Neural crest cell (in vitro differentiated cells): ENCODE data around the gene TLK1. TPM values are rescaled to one million over a fixed set of nuclear protein-coding genes. Genes with fewer than 3 reads are reported as not detected.

Experiments
- DNase-seq: peaks from one replicate; pipeline ENCODE4 v3.0.0; 2021; ENCODE audit warnings: low read depth, mixed read lengths, low spot score
- H3K27ac Mint-ChIP-seq: one replicate; pipeline ENCODE4 v1.8.0; 2021; ENCODE audit warnings: mild to moderate bottlenecking, mixed read lengths; ENCODE audit not compliant: unreplicated experiment
- H3K27me3 Mint-ChIP-seq: 2 replicates; pipeline ENCODE4 v1.8.0; 2021; ENCODE audit warnings: low read depth, mild to moderate bottlenecking, mixed read lengths
- H3K36me3 Mint-ChIP-seq: 2 replicates; pipeline ENCODE4 v1.8.0; 2021; ENCODE audit warnings: low read depth, mild to moderate bottlenecking, mixed read lengths
- H3K4me1 Mint-ChIP-seq: 2 replicates; pipeline ENCODE4 v1.8.0; 2021; ENCODE audit warnings: mixed read lengths
- H3K4me3 Mint-ChIP-seq: one replicate; pipeline ENCODE4 v1.8.0; 2021; ENCODE audit warnings: mild to moderate bottlenecking, mixed read lengths
- H3K9me3 Mint-ChIP-seq: 2 replicates; pipeline ENCODE4 v1.8.0; 2021; ENCODE audit warnings: mixed read lengths
- total RNA-seq: library from RNA; stranded (reverse); gene quantifications from 2 replicates; pipeline ENCODE4 v1.2.1, GENCODE V29; 2021
- TF ChIP-seq, protein P1 (sequence below): fragments of 200-600 bp; sonication (generic); conservative IDR thresholded peaks from 2 replicates; pipeline ENCODE4 v1.5.0; 2021; ENCODE audit warnings: antibody characterized with exemption, mild to moderate bottlenecking

Gene TLK1
- total RNA-seq, 1 donor from 2014 or later = 65.5 TPM

DNA sequence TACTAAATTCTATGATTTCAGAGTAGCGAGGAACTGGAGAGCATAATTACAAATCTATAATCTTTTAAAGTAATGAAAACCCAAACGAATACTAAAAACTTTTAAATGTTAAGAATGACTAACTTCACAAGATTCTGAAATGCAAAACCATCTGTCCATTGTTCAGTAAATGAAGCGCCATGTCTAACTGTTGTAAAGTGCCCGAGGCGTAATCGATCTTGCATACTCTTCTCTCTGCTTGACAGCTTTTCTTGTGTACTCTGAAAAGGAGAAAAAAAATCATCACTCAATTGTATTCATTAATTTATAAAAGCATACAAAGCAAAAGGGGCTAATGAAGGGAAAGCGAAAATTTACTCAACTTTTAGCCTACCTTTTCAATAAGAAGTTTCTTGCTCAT, 111.0 kb downstream of the TLK1 start:
- H3K4me3 Mint-ChIP-seq = no peak overlapping the region
- TF ChIP-seq, protein P1, sequence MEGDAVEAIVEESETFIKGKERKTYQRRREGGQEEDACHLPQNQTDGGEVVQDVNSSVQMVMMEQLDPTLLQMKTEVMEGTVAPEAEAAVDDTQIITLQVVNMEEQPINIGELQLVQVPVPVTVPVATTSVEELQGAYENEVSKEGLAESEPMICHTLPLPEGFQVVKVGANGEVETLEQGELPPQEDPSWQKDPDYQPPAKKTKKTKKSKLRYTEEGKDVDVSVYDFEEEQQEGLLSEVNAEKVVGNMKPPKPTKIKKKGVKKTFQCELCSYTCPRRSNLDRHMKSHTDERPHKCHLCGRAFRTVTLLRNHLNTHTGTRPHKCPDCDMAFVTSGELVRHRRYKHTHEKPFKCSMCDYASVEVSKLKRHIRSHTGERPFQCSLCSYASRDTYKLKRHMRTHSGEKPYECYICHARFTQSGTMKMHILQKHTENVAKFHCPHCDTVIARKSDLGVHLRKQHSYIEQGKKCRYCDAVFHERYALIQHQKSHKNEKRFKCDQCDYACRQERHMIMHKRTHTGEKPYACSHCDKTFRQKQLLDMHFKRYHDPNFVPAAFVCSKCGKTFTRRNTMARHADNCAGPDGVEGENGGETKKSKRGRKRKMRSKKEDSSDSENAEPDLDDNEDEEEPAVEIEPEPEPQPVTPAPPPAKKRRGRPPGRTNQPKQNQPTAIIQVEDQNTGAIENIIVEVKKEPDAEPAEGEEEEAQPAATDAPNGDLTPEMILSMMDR = no peak
- H3K36me3 Mint-ChIP-seq = peaks cover 31% of the 10 kb centered on the region
- H3K9me3 Mint-ChIP-seq = no peaks in the 10 kb centered on the region
- H3K27ac Mint-ChIP-seq = no peak overlapping the region
- DNase-seq = no peak
- no peaks in the 10 kb centered on the region for H3K27me3 Mint-ChIP-seq
- peaks cover 12% of the 10 kb centered on the region for H3K4me1 Mint-ChIP-seq

DNA sequence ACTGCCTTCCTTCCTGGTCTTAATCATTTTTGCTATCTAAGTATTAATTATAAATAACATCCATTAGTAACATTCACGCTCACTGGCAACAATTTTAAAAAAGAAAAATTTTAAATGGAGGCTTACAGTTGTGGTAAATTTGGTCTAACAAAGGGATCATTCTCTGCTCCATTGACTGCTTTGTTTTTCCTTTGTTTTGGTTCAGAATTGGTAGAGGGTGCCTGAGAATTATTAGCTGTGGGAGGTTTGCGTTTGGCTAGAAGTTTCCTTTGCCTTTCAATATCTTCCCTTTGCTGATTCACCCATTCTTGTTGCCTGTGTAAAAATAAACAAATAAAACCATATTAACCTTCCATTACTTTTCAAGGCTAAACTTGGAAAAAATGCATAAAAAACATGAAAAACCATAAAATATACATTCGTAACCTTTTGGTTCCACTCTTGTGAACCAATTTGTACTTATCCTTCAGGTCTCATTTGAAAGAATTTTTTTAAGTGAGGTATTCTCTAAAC, 114.6 kb downstream of the TLK1 start:
- no peaks in the 10 kb centered on the region for H3K9me3 Mint-ChIP-seq
- DNase-seq = no peak
- H3K36me3 Mint-ChIP-seq = peaks cover 24% of the 10 kb centered on the region
- TF ChIP-seq, protein P1 = no peak
- H3K27me3 Mint-ChIP-seq = no peaks in the 10 kb centered on the region
- no peak overlapping the region for H3K27ac Mint-ChIP-seq
- H3K4me1 Mint-ChIP-seq = peaks cover 12% of the 10 kb centered on the region
- H3K4me3 Mint-ChIP-seq = no peak overlapping the region

DNA sequence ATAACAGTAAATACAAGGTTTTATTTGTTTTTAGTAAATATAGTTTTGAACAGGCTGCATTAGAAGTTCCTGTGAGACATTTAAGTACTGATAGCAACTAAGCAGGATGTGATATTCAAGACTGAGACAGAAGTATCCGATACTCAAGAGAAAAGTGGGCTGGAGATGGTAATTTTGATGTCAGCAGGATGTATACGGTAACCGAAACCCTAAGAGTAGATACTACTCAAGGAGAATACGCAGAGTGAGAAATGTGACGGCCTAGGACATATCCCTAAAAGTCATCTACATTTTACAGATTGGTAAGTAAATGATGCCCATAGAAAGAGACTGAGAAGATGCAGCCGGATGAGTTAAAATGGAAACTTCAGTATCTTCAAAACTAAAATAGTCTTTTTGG, 116.3 kb downstream of the TLK1 start:
- DNase-seq = no peak
- TF ChIP-seq, protein P1 = no peak
- Mint-ChIP-seq H3K36me3 (peaks cover 24% of the 10 kb centered on the region), H3K27me3 (no peaks in the 10 kb centered on the region), H3K9me3 (no peaks in the 10 kb centered on the region), H3K4me1 (peaks cover under 1% of the 10 kb centered on the region), H3K27ac (no peak overlapping the region), H3K4me3 (no peak overlapping the region)

DNA sequence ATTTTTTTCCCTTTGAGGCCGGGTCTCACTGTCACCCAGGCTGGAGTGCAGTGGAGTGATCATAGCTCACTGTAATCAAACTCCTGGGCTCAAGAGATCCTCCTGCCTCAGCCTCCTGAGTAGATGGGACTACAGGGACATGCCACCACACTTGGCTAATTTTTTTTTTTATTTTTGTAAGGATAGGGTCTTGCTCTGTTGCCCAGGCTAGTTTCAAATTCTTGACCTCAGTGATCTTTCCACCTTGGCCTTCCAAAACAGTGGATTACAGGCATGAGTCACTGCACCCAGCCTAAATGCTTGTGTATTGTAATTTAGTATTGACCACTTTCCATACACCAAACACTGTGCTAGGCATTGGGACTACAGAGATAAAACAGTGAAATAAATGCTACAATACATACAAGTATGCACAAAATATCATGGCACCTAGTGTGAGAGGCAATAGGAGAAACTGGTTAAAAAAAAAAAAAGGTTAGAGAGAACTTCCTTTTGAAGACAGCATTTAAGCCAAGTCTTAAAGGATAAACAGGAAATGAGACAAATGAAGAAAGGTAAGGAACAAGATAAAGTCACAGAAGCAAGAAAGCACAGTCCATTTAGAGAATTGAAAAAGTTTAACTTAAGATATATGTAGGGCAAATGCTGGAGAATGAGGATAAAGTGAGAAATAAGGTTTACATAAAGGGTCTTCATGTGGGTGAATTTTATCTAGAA, 118.3 kb downstream of the TLK1 start:
- Mint-ChIP-seq H3K27ac (no peak overlapping the region), H3K27me3 (no peaks in the 10 kb centered on the region), H3K4me3 (no peak overlapping the region), H3K36me3 (peaks cover 22% of the 10 kb centered on the region), H3K4me1 (no peaks in the 10 kb centered on the region), H3K9me3 (no peaks in the 10 kb centered on the region)
- TF ChIP-seq, protein P1 = no peak
- DNase-seq = no peak

DNA sequence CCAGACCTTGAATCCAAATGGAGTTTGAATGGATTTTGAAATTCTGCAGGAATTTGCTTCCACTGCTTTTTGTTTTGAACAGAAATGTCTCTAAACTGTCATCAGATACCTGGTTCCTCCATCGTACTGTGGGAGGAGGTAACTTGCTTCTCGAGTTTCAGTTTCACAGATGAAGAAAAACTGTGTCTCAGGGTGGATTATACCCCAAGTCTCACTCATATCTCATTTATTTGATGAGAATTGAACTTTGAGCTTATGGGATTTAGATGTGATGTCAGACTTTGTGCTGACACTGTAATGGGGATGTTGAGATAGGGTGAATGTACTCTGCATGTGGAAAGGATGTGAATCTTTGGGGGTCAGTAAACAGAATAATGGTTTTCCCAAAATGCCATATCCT, 124.2 kb downstream of the TLK1 start:
- H3K36me3 Mint-ChIP-seq = peaks cover 40% of the 10 kb centered on the region
- no peaks in the 10 kb centered on the region for H3K4me1 Mint-ChIP-seq
- H3K9me3 Mint-ChIP-seq = peaks cover 3% of the 10 kb centered on the region
- TF ChIP-seq, protein P1 = no peak
- no peak overlapping the region for H3K27ac Mint-ChIP-seq
- no peak overlapping the region for H3K4me3 Mint-ChIP-seq
- H3K27me3 Mint-ChIP-seq = no peaks in the 10 kb centered on the region
- DNase-seq = no peak
